GM19193 (cell line): ENCODE measurements around the gene KSR2.

Source experiments
- POLR2A ChIP-seq: IDR thresholded peaks from 4 replicates; pipeline ENCODE4 v1.6.1; 2011; ENCODE audit not compliant: insufficient read depth, insufficient read length; ENCODE audit errors: extremely low read depth

KSR2 gene

DNA sequence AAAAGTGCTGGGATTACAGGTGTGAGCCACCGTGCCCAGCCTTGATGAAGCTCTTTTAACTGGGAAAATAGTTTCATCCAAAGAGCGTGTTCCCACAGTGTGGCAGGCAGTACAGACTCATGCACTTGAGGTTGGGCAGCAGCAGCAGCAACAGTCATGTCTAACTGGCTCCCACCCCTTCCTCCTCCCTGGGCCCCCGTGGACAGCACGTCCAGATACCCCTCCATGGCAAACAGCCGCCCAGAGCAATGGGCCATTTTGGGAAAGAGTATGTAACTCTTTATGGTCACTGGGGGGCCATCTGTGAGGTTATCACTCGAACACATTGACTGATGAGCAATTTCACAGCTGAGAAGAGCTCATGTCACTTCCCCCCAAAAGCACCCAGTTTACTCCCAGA lies 328.3 kb downstream of the KSR2 start:
- no peak for TF ChIP-seq POLR2A

DNA sequence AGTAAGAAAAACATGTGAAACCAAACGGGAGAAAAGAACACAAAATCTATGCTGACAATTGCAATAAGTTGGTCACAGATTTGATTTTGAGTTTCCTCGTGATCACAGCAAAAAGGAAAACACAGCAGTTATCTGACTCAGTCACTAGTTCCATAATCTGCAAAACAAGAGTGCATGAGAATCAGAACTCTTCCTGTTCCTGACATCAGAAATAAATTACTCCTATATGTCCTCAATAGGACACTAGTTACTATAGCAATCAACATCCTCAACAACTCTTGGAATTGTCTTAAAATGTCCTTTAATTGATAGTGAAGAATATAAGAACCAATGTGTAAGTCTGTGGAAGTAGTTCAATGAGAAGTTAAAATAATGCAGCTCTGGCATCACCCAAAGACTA lies 339.3 kb downstream of the KSR2 start:
- no peak for TF ChIP-seq POLR2A

DNA sequence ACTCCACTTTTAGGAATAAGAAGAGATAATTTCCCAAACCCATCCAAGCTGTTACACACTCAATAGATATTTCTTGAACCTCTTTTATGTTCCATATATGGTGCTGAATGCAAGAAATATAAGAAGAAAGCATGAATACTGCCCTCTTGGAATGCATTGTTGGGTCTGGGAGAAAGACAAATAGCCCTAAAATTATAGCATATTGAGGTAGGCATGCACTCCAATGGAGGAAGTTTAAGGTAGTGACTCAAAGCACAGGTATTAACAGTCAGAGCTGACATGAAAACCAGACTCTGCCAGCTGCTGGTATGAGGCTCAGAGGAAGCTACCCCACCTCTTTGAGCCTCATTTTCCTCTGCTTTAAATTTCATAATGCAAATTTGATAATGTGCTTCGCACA lies 346.0 kb downstream of the KSR2 start:
- TF ChIP-seq POLR2A, result no peak

DNA sequence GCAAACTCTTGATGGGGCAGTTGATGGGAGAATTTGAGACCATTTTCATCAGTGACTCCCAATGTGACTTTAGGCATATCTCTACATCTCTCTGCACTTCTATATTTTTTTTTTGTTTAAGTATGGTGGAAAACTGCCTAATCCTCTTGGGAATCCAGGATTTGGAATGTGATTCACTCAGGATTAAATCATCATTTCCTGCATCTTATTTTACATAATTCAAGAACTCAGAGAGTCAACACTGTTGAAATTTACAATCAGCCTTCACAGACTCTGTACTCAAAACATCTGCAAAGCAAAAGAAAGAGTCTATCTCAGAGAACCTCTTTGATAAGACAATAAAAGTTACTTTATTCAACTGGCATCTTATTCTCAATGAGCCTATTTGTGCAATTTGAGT lies 346.7 kb downstream of the KSR2 start:
- TF ChIP-seq POLR2A, result no peak

DNA sequence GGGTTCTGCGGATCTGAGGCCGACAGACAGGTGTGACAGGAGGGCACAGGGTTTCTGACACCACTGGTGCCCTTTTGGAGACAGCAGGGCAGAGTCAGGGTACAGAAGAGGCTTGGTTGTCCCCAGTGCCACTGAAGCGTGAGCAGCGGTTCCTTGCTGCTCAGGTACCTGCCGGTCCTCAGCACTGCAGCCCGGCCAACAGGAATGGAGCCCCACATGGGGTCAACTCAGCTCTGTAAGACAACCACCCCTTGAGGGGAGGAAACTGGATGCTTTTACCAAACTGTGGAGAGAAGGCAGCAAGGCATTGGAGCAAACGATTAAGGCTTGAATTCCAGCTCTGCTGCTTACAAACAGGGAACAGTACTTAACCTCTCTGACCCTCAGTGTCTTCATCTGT lies 361.0 kb downstream of the KSR2 start:
- TF ChIP-seq POLR2A, result no peak

DNA sequence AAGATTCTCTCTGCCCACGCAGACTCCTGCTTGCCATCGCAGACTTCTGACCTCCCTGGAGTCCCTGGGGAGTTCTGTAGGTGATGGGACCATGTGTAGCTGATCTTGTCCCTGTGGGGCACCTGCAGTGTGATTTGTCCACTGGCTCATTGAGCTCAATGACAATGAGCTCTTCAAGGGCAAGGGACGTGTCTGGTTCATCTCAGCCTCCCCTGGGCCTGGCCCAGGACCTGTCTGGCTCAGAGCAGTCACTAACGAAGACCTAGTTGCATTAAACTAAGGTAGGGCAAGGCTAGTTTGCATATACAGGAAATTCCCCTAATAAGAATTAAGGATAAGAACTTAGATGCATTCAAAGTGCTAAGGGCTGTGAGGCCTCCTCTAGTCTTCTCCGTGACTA lies 361.8 kb downstream of the KSR2 start:
- no peak for TF ChIP-seq POLR2A

DNA sequence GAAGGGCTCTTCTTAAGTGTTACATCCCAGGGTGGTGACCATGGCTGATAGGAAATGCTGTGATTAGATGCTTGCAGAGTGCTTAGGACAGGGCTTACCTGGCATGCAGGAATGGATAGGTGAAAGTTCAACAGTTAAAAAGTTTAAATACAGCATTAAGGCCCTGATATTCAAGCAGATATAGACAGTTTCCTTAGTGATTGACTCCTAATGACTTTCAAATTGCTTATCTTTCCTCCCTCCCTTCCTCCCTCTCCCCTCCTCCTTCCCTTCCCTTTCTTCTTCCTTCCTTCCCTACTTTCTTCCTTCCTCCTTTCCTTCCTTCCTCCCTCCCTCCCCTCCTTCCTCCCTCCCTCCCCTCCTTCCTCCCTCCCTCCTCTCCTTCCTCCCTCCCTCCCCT lies 362.8 kb downstream of the KSR2 start:
- TF ChIP-seq POLR2A, result no peak

DNA sequence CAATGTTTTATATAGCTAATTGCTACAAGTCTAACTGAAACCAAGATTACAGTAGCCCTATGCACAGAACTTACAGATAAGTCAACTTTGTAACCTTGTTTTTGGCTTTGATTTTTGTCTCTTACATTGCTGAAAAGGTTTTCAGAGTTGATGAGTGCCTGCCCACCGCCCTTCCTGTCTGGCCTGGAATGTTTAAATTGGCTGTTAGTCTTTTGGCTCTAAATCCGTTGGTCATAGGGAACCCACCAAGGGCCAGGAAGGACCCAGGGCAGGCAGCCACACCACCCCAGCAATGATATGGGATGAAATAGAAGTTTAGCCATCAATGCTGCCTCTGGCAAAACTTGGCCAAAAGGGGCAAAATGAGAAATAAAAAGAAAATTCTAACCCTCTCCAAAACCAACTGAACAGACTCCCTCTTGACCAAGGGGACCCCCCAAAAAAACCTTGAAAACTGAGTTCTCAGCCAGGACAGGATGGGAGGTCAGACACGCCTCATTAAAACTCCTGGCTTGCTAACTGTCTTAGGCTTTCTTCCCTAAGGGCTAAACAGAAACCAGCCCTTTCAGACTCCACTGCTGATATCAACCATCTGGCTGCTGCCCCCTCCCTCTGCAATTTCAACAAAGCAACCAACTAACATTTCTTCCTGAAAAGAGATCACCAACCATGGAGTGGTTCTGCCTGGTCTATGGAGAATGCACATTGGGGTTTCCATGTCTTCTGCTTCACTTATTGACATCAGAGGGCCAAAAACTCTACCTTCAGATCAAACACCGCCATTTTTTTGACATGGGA lies 365.3 kb downstream of the KSR2 start:
- no peak for TF ChIP-seq POLR2A

DNA sequence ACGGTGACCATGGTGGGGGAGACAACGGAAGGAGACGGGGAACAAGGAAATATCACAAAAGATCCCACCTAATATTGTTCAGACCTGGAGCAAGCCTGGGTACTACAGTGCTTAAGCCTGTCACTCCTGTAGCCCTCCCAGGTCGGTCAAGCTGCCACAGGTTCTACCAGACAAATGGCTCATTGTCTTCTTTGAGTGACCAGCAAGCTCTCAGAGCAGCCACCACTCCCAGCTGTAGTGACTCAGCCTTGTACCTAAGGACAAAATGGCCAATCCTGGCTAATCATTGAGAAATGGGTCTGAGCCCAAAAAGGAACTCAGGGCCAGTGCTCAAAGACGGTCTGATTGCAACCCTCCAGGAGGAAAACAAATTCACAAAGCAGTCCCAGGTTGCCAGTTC lies 368.9 kb downstream of the KSR2 start:
- TF ChIP-seq POLR2A, result no peak

DNA sequence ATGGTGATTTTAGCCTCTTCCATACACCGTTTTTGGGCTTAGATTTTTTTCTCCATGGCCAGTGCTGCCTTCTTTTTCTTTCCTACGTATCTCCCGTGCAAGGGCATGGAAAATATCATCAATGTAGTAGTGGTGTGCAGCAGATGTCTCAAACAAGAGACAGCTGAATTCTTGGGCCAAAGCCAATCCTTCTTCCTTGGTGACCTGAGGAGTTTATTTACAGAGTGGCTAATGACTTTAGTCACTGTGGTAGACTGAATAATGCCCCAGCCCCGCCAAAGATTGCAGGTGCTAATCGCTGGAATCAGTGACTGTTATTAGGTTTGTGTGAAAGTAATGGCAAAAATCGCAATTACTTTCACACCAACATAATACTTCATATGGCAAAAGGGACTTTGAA lies 371.8 kb downstream of the KSR2 start:
- TF ChIP-seq POLR2A, result no peak

DNA sequence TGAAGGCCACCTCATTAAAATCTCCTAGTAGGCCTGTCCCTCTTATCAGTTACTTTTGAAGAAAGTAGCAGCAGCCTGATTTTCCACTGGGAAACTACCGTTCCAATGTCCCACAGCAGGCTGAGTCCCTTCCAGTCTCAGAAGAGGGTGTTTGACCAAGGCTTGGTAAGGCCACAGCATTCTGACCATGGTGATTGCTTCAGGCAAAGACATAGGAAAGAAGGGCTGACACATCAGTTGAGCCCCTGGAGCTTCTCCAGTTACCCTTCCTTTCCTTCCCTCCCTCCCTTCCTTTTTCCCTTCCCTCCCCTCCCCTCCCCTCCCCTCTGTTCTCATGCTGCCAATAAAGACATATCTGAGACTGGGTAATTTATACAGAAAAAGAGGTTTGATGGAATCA lies 373.0 kb downstream of the KSR2 start:
- TF ChIP-seq POLR2A, result no peak

DNA sequence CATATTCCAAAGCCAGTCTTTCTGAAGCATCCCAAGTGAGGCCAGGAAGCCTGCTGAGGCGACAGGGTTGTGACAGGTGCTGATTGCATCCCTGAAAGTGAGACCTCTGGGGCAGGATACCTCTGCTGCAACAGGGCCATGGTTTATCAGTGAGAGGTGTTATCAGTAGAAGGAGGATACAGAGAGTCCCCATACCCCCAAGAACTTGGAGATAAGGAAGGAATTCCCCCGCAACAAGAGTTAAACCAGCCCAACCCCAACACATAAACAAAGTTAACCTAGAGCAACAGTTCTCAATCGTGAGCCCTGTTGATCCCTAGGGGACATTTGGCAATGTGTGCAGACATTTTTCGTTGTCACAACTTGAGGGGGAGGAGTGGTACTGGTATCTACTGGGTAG lies 374.3 kb downstream of the KSR2 start:
- no peak for TF ChIP-seq POLR2A

DNA sequence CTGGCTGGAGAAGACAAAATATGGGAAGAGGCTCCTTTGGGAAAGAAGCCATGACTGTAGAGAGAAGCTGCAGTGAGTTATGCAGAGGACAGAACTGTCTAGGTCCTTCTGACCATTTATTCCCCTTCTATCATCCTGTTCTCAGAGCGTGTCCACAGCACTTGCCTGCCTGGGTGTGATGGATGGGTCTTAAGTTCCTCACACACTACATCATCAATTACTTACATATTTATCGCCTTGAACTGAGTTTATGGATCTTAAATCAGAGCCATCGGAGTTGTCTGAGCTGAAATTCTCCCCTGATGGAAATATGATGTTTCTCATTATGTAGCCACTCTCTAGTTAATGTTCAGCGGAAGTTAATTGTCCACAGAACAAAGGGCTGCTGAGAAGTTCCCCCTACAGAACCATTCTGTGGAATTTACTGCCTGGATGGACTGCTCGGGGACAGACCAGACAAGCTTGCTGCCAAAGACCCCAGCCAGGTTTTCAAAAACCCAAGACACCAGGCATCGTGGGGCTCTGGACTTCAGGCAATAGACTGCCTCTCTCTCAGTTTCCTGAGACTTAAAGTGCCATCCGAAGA lies 374.9 kb downstream of the KSR2 start:
- TF ChIP-seq POLR2A, result no peak

DNA sequence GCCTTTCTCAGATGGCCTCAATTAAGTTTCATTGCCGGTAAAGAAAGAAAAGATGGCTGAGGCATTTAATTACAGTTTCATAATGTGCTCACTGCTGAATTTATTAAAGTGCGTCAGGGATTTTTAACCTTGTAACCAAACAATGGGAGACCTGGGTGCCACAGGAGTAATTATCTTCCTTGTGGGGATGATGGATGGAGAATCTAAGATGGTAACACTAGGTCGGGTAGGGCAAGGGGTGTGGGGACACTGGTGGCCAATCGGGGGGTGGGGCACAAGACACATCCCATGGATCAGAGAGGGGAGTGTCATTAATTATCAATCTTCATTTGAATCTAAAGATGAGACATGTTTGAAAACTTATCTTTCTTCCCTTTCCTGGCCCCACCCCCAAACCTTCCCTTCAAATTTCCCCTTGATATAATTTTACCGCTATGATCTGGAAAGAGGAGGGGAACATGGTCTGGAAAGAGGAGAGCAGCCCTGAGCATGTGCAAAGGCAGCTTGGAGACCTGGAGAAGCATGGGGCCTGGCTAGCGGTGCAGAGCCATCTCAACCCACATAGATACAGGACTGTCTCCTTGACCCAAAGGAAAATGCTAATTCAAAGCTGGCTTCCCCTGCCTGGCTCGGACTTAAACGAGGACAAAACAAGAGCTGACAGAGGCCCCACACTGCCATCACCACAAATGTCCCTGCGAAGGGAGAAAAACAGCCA lies 376.0 kb downstream of the KSR2 start:
- TF ChIP-seq POLR2A, result no peak

DNA sequence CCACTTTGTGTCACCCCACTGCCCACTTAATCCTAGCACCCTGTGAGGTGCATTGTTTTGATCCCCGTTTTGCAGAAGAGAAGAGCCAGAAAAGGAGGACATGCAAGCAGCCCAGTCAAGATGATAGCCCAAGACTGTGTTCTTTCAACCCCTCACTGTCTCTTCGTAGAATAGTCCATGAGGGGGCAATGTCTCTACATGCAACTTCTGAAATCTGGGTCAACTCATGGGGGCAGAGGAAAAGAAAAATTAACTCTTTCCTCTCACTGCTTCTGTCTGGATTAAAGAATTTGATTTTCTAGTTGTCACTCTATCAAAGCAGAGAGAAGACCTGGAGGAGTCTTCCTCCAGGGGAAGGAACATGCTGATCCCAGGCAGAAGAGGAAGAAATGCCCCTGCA lies 377.8 kb downstream of the KSR2 start:
- no peak for TF ChIP-seq POLR2A

DNA sequence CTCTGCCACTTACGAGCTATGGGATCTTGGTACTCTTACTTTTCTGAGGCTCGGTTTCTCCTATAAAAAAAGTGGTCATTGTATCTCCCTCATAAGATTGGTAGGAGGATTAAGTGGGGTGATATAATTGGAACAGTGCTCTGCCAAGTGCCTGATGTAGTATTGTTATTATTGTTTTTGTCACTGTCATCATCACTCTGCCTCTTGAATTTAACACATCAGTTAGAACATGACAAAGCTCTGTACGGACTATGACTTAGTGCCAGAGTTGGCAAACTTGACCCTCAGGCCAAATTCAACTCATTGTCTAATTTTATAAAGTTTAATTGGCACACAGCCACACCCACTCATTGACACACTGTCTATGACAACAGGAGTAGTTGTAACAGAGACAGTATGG lies 378.4 kb downstream of the KSR2 start:
- no peak for TF ChIP-seq POLR2A

DNA sequence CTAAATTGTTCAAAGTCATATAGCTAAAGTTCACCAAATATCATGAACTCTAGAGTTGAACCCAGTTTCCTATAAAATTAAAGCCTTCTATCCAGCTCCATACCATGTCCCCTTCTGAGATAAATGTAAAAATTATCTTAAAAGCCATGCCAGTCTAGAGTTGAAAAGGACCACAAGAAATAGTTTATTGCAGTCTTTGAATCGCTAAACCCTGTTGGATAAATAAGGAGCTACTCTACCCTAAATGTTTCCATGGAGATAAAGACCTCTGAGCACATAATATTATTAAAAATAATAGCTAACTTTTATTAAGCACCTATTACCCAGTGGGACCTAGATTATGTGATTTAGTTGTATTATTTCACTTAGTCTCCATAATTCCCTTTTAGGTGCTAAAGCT lies 379.8 kb downstream of the KSR2 start:
- TF ChIP-seq POLR2A, result no peak

DNA sequence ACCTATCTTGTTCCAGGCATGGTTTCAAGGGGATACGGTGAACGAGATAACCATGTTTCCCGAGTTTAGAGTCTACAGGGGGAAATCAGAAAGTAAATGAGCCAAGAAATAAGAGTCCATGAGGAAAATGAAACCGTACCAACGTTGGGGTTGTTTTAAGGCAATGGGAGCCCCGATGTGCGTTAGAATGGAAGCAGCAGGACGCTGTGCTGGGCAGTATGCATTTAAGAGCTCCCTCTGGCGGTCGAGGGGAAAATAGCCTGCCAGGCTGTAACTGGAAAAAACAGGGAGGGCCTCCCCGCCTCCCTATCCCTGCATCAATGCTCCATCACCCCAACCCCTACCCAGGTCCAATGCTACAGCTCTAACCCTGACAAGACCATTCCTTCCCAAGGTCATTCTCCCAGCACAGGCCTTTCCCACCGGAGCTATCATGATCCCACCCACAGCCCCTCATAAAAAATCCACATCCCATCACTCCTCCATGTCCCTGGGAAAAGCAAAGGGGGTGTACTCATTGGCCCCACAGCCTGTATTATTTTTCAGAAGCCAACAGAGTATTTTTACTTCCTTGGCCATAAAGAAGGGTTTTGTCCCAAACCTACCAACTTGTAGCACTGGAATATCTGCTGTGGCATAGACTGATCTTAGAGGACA lies 381.0 kb downstream of the KSR2 start:
- no peak for TF ChIP-seq POLR2A
